GM23338 (cell line): ENCODE measurements around the gene IRF5. TPM values are rescaled to one million over a fixed set of nuclear protein-coding genes. Genes with fewer than 3 reads are reported as not detected.

Experiments
- ATAC-seq: fragments of 200-7000 bp; cut with Tn5 transposase; 3 replicates; pipeline ENCODE4 v1.9.1; 2020
- DNase-seq: peaks from one replicate; pipeline ENCODE4 v3.0.0-alpha.2; 2015; ENCODE audit warnings: low spot score
- H2AFZ ChIP-seq: fragments of 200-600 bp; sonication (generic); 2 replicates; pipeline ENCODE4 v1.8.0; 2016; ENCODE audit warnings: antibody characterized with exemption, mild to moderate bottlenecking, moderate library complexity
- H3F3A ChIP-seq: fragments of 200-600 bp; sonication (generic); replicated peaks from 2 replicates; pipeline ENCODE4 v1.8.0; 2017; ENCODE audit warnings: antibody characterized with exemption, mixed run types, low read depth
- H3K27ac ChIP-seq: fragments of 200-600 bp; sonication (generic); 2 replicates; pipeline ENCODE4 v1.6.1; 2016; ENCODE audit warnings: low read depth
- H3K27me3 ChIP-seq: fragments of 200-600 bp; sonication (generic); 2 replicates; pipeline ENCODE4 v1.8.0; 2016; ENCODE audit warnings: mild to moderate bottlenecking, mixed run types, moderate library complexity; ENCODE audit not compliant: insufficient read depth
- H3K36me3 ChIP-seq: fragments of 200-600 bp; sonication (generic); 2 replicates; pipeline ENCODE4 v1.8.0; 2016; ENCODE audit warnings: mild to moderate bottlenecking; ENCODE audit not compliant: insufficient read depth
- H3K4me1 ChIP-seq: fragments of 200-600 bp; sonication (generic); 2 replicates; pipeline ENCODE4 v1.8.0; 2016; ENCODE audit warnings: mild to moderate bottlenecking, moderate library complexity; ENCODE audit not compliant: insufficient read depth
- H3K4me2 ChIP-seq: fragments of 200-600 bp; sonication (generic); 2 replicates; pipeline ENCODE4 v1.7.1; 2017; ENCODE audit warnings: mixed run types
- H3K4me3 ChIP-seq: fragments of 200-600 bp; sonication (generic); 2 replicates; pipeline ENCODE4 v1.6.1; 2016; ENCODE audit warnings: mixed run types
- H3K79me2 ChIP-seq: fragments of 200-600 bp; sonication (generic); replicated peaks from 2 replicates; pipeline ENCODE4 v1.8.0; 2017; ENCODE audit warnings: mild to moderate bottlenecking; ENCODE audit not compliant: insufficient read depth
- H3K9me2 ChIP-seq: fragments of 200-600 bp; sonication (generic); 2 replicates; pipeline ENCODE4 v1.8.0; 2017; ENCODE audit not compliant: insufficient read depth
- H4K20me1 ChIP-seq: fragments of 200-600 bp; sonication (generic); replicated peaks from 2 replicates; pipeline ENCODE4 v1.8.0; 2017; ENCODE audit warnings: mild to moderate bottlenecking; ENCODE audit not compliant: insufficient read depth
- H3K27ac Mint-ChIP-seq: 2 replicates; pipeline ENCODE4 v1.8.0; 2020; ENCODE audit warnings: inconsistent platforms, mild to moderate bottlenecking, moderate library complexity, mixed read lengths
- H3K27me3 Mint-ChIP-seq: 3 replicates; pipeline ENCODE4 v1.8.0; 2022; ENCODE audit warnings: low read depth, mild to moderate bottlenecking, moderate library complexity, mixed read lengths, inconsistent platforms; ENCODE audit not compliant: insufficient read depth, poor library complexity
- H3K36me3 Mint-ChIP-seq: 3 replicates; pipeline ENCODE4 v1.8.0; 2021; ENCODE audit warnings: low read depth, mild to moderate bottlenecking, inconsistent platforms, moderate library complexity, mixed read lengths
- H3K4me1 Mint-ChIP-seq: 3 replicates; pipeline ENCODE4 v1.8.0; 2020; ENCODE audit warnings: mild to moderate bottlenecking, inconsistent platforms, mixed read lengths
- H3K4me3 Mint-ChIP-seq: 3 replicates; pipeline ENCODE4 v1.8.0; 2021; ENCODE audit warnings: moderate library complexity, mild to moderate bottlenecking, inconsistent platforms, mixed read lengths
- H3K9me3 Mint-ChIP-seq: 3 replicates; pipeline ENCODE4 v1.8.0; 2020; ENCODE audit warnings: moderate library complexity, mild to moderate bottlenecking, inconsistent platforms, mixed read lengths
- CREB1 ChIP-seq: fragments of 250-450 bp; sonication (Bioruptor Pico); IDR thresholded peaks from 2 replicates; pipeline ENCODE4 v1.5.0; 2020; ENCODE audit warnings: low read depth, mild to moderate bottlenecking, moderate library complexity
- EZH2 ChIP-seq: fragments of 200-600 bp; sonication (generic); IDR thresholded peaks from one replicate; pipeline ENCODE4 v1.8.0; 2017; ENCODE audit warnings: antibody characterized with exemption, mild to moderate bottlenecking, low read depth; ENCODE audit not compliant: unreplicated experiment
- EZH2phosphoT487 ChIP-seq: fragments of 200-600 bp; sonication (generic); IDR thresholded peaks from one replicate; pipeline ENCODE4 v1.8.1; 2018; ENCODE audit warnings: antibody characterized with exemption; ENCODE audit not compliant: unreplicated experiment
- NANOG ChIP-seq: IDR thresholded peaks from 2 replicates; pipeline ENCODE4 v1.6.1; 2016; ENCODE audit warnings: antibody characterized with exemption, borderline replicate concordance
- POLR2AphosphoS5 ChIP-seq: IDR thresholded peaks from 2 replicates; pipeline ENCODE4 v1.6.1; 2016; ENCODE audit warnings: antibody characterized with exemption, low read depth
- STAT1 ChIP-seq: IDR thresholded peaks from one replicate; pipeline ENCODE4 v1.6.1; 2016; ENCODE audit warnings: antibody characterized with exemption; ENCODE audit not compliant: unreplicated experiment
- ZNF331 ChIP-seq: fragments of 250-450 bp; sonication (Bioruptor Pico); IDR thresholded peaks from 2 replicates; pipeline ENCODE4 v1.5.0; 2020; ENCODE audit warnings: low read depth, mild to moderate bottlenecking, moderate library complexity
- polyA plus RNA-seq: library from polyadenylated mRNA; unstranded; fragments of >200 nt; fragmentation: Nextera tagmentation; extraction: Ambion mirVana; gene quantifications from 2 replicates; pipeline ENCODE4 v1.2.1, GENCODE V29; 2016
- total RNA-seq: library from RNA; depleted of rRNA; stranded (reverse); fragments of >200 nt; shearing (Covaris generic); gene quantifications from 2 replicates; pipeline ENCODE4 v1.2.3, GENCODE V29; 2014
- TF ChIP-seq, protein P1 (sequence below): IDR thresholded peaks from one replicate; pipeline ENCODE4 v1.6.1; 2018; ENCODE audit warnings: antibody characterized with exemption; ENCODE audit not compliant: unreplicated experiment

Gene IRF5
- total and polyA plus RNA-seq, 2 experiments from 2014 or later: 0.37 to 3.7 TPM

- Histone ChIP-seq H3K4me2 (peak overlapping the region; percentile 97), H3K9me2 (no peaks in the 10 kb centered on the region), H3K79me2 (no peaks in the 10 kb centered on the region), H3K27ac (no peak overlapping the region), H2AFZ (peak overlapping the region; percentile 91), H3F3A (peaks cover 8% of the 10 kb centered on the region), H3K4me3 (peak overlapping the region; percentile 76), H3K27me3 (peaks cover 73% of the 10 kb centered on the region), H3K36me3 (no peaks in the 10 kb centered on the region), H3K4me1 (peaks cover 19% of the 10 kb centered on the region), H4K20me1 (no peaks in the 10 kb centered on the region)
- H3K9me3 Mint-ChIP-seq: no peaks in the 10 kb centered on the region; the same call in 2 of the 3 replicates
- ATAC-seq (peak; percentile 8), DNase-seq (peak; percentile 49)
- no peaks in the 10 kb centered on the region; the same call in 2 of the 3 replicates for H3K36me3 Mint-ChIP-seq
- peaks cover 54% of the 10 kb centered on the region for H3K27me3 Mint-ChIP-seq
- no peak for TF ChIP-seq STAT1
- TF ChIP-seq NANOG: no peak
- TF ChIP-seq EZH2: peak; percentile 93
- no peak for TF ChIP-seq ZNF331 (CRISPR knock-in tag)
- TF ChIP-seq, protein P1, sequence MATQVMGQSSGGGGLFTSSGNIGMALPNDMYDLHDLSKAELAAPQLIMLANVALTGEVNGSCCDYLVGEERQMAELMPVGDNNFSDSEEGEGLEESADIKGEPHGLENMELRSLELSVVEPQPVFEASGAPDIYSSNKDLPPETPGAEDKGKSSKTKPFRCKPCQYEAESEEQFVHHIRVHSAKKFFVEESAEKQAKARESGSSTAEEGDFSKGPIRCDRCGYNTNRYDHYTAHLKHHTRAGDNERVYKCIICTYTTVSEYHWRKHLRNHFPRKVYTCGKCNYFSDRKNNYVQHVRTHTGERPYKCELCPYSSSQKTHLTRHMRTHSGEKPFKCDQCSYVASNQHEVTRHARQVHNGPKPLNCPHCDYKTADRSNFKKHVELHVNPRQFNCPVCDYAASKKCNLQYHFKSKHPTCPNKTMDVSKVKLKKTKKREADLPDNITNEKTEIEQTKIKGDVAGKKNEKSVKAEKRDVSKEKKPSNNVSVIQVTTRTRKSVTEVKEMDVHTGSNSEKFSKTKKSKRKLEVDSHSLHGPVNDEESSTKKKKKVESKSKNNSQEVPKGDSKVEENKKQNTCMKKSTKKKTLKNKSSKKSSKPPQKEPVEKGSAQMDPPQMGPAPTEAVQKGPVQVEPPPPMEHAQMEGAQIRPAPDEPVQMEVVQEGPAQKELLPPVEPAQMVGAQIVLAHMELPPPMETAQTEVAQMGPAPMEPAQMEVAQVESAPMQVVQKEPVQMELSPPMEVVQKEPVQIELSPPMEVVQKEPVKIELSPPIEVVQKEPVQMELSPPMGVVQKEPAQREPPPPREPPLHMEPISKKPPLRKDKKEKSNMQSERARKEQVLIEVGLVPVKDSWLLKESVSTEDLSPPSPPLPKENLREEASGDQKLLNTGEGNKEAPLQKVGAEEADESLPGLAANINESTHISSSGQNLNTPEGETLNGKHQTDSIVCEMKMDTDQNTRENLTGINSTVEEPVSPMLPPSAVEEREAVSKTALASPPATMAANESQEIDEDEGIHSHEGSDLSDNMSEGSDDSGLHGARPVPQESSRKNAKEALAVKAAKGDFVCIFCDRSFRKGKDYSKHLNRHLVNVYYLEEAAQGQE: no peak
- no peak for TF ChIP-seq CREB1 (CRISPR knock-in tag)
- TF ChIP-seq EZH2phosphoT487: peak; percentile 79
- no peak overlapping the region for H3K27ac Mint-ChIP-seq
- peaks cover 25% of the 10 kb centered on the region for H3K4me1 Mint-ChIP-seq
- H3K4me3 Mint-ChIP-seq: peak overlapping the region; percentile 77
These were observed 22.4 kb upstream of the IRF5 start for GRCh38 chr7:128915271-128915819.

DNA sequence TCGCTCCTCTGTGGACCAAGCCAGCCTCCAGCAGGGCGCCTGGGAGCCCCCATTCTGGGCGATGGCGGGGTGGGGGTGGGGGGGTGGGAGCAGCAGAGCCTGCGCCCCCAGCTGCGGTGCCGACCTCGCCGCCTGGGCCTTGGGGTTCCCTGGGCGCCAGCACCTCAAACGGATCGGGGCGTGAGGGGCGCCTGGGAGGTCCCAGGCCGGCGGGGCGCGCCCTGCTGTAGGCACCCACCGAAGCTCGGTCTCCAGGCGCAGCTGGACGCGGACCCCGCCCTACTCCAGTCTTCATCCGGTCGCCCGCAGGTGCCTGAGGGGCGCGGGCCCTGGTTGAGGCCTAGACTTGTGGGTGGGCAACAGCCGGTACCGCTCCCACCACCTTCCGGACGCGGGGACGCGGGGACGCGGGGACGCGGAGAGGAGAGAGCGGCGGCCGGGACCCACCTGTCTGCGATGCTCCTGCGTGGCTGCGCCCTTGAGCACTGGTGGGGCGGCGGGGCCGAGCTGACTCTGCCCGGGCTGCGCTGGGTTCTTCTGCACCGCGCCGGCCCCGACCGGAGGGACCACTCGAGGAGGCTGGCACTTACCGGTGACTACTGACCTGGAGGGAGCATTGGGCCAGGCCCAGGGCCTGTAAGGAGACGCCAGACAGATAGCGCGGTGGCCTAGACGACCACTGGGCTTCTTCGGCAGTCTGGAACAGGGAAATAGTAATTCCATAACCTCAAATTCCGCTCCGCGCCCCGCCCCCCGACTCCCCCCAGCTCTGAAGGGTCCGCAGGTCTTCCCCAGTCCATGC is 21.7 kb upstream of the IRF5 start:
- Histone ChIP-seq H4K20me1 (no peaks in the 10 kb centered on the region), H3K27ac (no peak overlapping the region), H2AFZ (peak overlapping the region; percentile 94; the same call in 1 of the 2 replicates), H3K27me3 (peaks cover 66% of the 10 kb centered on the region), H3K4me2 (peak overlapping the region; percentile 97), H3F3A (peaks cover 8% of the 10 kb centered on the region), H3K36me3 (no peaks in the 10 kb centered on the region), H3K4me3 (peak overlapping the region; percentile 76), H3K79me2 (no peaks in the 10 kb centered on the region), H3K9me2 (no peaks in the 10 kb centered on the region), H3K4me1 (peaks cover 15% of the 10 kb centered on the region)
- H3K27me3 Mint-ChIP-seq: peaks cover 55% of the 10 kb centered on the region
- DNase-seq (peak; percentile 62), ATAC-seq (peak; percentile 46)
- H3K27ac Mint-ChIP-seq: no peak overlapping the region
- H3K4me1 Mint-ChIP-seq: peaks cover 29% of the 10 kb centered on the region
- no peaks in the 10 kb centered on the region; the same call in 2 of the 3 replicates for H3K9me3 Mint-ChIP-seq
- H3K36me3 Mint-ChIP-seq: no peaks in the 10 kb centered on the region; the same call in 2 of the 3 replicates
- peak; percentile 76 for TF ChIP-seq EZH2
- TF ChIP-seq EZH2phosphoT487: peak; percentile 76
- no peak for TF ChIP-seq POLR2AphosphoS5
- H3K4me3 Mint-ChIP-seq: peak overlapping the region; percentile 77
